ENCODE data around the gene TSR3.

- TF ChIP-seq CTCF (IDR thresholded peaks at IDR 0.05): peak; percentile 45
- no peak for TF ChIP-seq ZFX (IDR thresholded peaks at IDR 0.05; ENCODE audit: borderline replicate concordance)
Observed at GRCh38 chr16:1346422-1347285, 5.0 kb downstream of the TSR3 start.

All from 22Rv1 (cell line).